ENCODE results near the gene PROK1.

The PROK1 gene

GRCh38 chr1:110494522-110495406 lies 43.8 kb downstream of the PROK1 start:
- TF ChIP-seq, protein P1, sequence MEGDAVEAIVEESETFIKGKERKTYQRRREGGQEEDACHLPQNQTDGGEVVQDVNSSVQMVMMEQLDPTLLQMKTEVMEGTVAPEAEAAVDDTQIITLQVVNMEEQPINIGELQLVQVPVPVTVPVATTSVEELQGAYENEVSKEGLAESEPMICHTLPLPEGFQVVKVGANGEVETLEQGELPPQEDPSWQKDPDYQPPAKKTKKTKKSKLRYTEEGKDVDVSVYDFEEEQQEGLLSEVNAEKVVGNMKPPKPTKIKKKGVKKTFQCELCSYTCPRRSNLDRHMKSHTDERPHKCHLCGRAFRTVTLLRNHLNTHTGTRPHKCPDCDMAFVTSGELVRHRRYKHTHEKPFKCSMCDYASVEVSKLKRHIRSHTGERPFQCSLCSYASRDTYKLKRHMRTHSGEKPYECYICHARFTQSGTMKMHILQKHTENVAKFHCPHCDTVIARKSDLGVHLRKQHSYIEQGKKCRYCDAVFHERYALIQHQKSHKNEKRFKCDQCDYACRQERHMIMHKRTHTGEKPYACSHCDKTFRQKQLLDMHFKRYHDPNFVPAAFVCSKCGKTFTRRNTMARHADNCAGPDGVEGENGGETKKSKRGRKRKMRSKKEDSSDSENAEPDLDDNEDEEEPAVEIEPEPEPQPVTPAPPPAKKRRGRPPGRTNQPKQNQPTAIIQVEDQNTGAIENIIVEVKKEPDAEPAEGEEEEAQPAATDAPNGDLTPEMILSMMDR (IDR thresholded peaks at IDR 0.05; ENCODE audit: insufficient read depth, missing control alignments) = no peak
- no peak for FAIRE-seq
- DNase-seq (ENCODE audit: insufficient read length, low spot score) = no peak

- DNase-seq (ENCODE audit: insufficient read length, low spot score) = peak; percentile 77
- FAIRE-seq = no peak
- TF ChIP-seq, protein P1 (IDR thresholded peaks at IDR 0.05; ENCODE audit: insufficient read depth, missing control alignments) = peak; percentile 98
Observed at GRCh38 chr1:110495926-110496600, 45.1 kb downstream of the PROK1 start.

DNA sequence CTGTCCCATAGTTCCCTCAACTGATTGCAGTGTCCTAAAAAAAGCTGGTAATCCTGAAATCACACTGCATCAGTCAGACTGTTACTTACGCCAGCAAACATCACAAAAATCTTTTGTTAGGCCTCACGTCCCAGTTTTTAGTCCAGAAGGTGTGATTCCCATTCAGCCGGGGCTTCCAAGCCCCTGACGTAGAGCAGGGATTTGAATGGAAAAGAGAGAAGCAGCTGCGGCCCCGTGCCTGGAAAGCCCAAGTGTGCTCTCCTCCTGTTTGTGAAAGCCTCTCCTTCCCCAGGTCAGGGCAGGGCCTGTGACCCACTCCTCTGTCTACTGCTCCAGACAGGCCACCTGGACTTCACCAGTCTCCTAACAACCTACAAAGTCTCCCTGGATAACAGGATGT lies 47.3 kb downstream of the PROK1 start:
- FAIRE-seq (no peak), DNase-seq (ENCODE audit: insufficient read length, low spot score) (no peak)
- TF ChIP-seq, protein P1 (IDR thresholded peaks at IDR 0.05; ENCODE audit: insufficient read depth, missing control alignments) = no peak

DNA sequence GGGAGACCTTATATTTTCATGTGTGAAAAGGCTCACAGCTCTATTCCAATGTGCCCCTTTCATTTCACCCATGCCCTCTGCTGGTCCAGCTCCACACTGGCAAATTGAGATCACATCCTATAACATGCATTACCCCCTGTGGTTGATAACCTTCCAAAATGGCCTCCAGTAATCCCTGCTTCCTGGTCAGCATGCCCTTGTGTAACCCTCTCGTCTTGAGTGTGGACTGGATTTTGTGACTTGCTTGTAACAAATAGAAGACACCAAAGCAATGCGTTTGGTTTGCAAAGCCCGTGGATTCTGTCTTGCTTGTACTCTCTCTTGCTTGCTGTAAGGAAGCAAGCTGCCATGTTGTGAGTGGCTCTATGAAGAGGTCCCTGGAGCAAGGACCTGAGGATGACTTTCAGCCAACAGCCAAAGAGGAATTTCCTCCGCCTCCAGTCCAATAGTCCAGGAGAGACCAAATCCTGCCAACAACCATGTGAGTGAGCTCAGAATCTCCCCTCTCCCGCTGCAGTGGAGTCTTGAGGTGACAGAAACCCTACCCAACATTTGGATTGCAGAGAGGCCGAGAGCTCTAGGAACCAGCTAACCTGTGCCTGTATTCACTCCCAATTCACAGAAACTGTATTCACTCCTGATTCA lies 50.7 kb downstream of the PROK1 start:
- FAIRE-seq = no peak
- DNase-seq (ENCODE audit: insufficient read length, low spot score) = no peak
- TF ChIP-seq, protein P1 (IDR thresholded peaks at IDR 0.05; ENCODE audit: insufficient read depth, missing control alignments) = no peak

DNA sequence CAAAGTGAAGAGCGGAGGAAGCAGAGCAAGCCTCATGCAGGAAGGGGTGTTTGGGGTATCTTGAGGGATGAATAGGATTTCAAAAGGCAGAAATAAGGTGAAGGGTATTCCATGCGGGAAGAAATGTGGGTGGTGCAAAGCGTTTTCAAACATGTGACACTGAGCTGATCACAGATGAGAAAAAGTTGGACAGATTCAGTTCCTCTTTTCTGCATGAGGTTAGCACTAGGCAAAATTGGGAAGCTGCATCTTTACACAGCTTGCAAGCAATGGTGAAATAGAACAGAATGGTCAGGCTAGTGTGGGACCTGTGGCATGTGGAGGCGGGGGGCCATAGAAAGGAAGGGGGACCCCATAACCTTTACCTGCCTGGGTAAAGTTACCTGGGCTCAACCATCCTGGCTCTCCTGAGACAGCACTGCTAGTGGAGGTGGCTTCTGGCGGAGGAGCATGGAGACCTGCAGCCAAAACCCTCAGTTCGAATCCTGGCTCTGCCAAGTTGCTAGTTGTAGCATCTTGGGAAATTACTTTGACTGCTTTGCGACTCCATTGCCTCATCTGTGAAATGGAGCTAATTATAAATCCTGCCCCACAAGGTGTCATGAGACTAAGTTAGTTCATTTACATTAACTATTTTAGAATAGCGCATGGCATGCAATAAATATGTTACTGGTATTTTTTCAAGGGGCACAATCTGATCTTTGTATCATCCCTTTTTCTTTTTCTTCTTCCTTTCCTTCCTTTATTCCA lies 51.6 kb downstream of the PROK1 start:
- no peak for FAIRE-seq
- TF ChIP-seq, protein P1 (IDR thresholded peaks at IDR 0.05; ENCODE audit: insufficient read depth, missing control alignments) = no peak
- no peak for DNase-seq (ENCODE audit: insufficient read length, low spot score)

DNA sequence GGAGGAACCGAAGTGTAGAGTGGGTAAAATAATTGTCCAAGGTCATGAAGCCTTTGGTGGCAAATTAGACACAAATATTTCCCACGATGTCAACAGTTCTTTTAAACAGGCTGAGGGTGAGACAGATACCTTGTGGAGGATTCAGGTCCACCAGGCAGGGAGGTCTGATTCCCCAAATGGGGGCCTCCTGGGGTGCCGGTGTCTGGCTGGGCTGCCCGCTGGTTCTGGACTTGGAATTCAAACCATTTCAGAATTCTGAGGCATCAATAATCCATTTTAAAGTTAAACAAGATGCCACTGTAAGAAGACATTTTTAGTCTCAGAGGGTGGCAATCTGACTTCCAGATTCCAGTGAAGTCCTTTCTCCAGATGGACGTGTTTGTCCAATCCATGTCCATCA lies 52.5 kb downstream of the PROK1 start:
- FAIRE-seq (no peak), DNase-seq (ENCODE audit: insufficient read length, low spot score) (no peak)
- TF ChIP-seq, protein P1 (IDR thresholded peaks at IDR 0.05; ENCODE audit: insufficient read depth, missing control alignments) = no peak
